PC-9 (cell line): ENCODE data around the gene MPPE1.

Source experiments
- EZH2 ChIP-seq: fragments of 200-600 bp; sonication (generic); IDR thresholded peaks from 2 replicates; pipeline ENCODE4 v1.8.0; 2017; ENCODE audit warnings: antibody characterized with exemption, low read depth
- TF ChIP-seq, protein P1 (sequence below): fragments of 200-600 bp; sonication (generic); conservative IDR thresholded peaks from 2 replicates; pipeline ENCODE4 v1.6.1; 2017; ENCODE audit warnings: mixed run types, antibody characterized with exemption, mild to moderate bottlenecking, moderate library complexity

GRCh38 chr18:11889284-11889683 lies 18.8 kb downstream of the MPPE1 start:
- TF ChIP-seq, protein P1, sequence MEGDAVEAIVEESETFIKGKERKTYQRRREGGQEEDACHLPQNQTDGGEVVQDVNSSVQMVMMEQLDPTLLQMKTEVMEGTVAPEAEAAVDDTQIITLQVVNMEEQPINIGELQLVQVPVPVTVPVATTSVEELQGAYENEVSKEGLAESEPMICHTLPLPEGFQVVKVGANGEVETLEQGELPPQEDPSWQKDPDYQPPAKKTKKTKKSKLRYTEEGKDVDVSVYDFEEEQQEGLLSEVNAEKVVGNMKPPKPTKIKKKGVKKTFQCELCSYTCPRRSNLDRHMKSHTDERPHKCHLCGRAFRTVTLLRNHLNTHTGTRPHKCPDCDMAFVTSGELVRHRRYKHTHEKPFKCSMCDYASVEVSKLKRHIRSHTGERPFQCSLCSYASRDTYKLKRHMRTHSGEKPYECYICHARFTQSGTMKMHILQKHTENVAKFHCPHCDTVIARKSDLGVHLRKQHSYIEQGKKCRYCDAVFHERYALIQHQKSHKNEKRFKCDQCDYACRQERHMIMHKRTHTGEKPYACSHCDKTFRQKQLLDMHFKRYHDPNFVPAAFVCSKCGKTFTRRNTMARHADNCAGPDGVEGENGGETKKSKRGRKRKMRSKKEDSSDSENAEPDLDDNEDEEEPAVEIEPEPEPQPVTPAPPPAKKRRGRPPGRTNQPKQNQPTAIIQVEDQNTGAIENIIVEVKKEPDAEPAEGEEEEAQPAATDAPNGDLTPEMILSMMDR, result no peak
- no peak for TF ChIP-seq EZH2
